Memory B cell (primary cell): ENCODE measurements around the gene CEACAM5.

Experiments
- ATAC-seq: fragments of 150-1000 bp; cut with Tn5 transposase; 2 replicates; pipeline ENCODE4 v1.10.0; 2021; ENCODE audit warnings: low read depth, mild to moderate bottlenecking, moderate library complexity
- DNase-seq, 2 donors: peaks; one replicate each; pipeline ENCODE4 v3.0.0; 2022; ENCODE audit warnings: low spot score in 2 of 2
- H3K27ac Mint-ChIP-seq: one replicate; pipeline ENCODE4 v1.8.0; 2022; ENCODE audit warnings: mild to moderate bottlenecking, moderate library complexity, mixed read lengths
- H3K27me3 Mint-ChIP-seq: one replicate; pipeline ENCODE4 v1.8.0; 2022; ENCODE audit warnings: mixed read lengths
- H3K36me3 Mint-ChIP-seq: one replicate; pipeline ENCODE4 v1.8.0; 2022; ENCODE audit warnings: mild to moderate bottlenecking, mixed read lengths
- H3K4me1 Mint-ChIP-seq: one replicate; pipeline ENCODE4 v1.8.0; 2022; ENCODE audit warnings: mixed read lengths
- H3K4me3 Mint-ChIP-seq: one replicate; pipeline ENCODE4 v1.8.0; 2022; ENCODE audit warnings: mild to moderate bottlenecking, moderate library complexity, mixed read lengths
- H3K9me3 Mint-ChIP-seq: one replicate; pipeline ENCODE4 v1.8.0; 2022; ENCODE audit warnings: mixed read lengths

Gene CEACAM5

DNA sequence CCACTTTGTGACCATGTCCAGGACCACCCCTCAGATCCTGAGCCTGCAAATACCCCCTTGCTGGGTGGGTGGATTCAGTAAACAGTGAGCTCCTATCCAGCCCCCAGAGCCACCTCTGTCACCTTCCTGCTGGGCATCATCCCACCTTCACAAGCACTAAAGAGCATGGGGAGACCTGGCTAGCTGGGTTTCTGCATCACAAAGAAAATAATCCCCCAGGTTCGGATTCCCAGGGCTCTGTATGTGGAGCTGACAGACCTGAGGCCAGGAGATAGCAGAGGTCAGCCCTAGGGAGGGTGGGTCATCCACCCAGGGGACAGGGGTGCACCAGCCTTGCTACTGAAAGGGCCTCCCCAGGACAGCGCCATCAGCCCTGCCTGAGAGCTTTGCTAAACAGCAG, 12.7 kb upstream of the CEACAM5 start:
- Mint-ChIP-seq H3K9me3 (peaks cover 11% of the 10 kb centered on the region), H3K4me3 (no peak overlapping the region), H3K4me1 (peaks cover 4% of the 10 kb centered on the region), H3K27me3 (peaks cover 35% of the 10 kb centered on the region), H3K36me3 (no peaks in the 10 kb centered on the region), H3K27ac (no peak overlapping the region)
- DNase-seq: no peak
- ATAC-seq: no peak

DNA sequence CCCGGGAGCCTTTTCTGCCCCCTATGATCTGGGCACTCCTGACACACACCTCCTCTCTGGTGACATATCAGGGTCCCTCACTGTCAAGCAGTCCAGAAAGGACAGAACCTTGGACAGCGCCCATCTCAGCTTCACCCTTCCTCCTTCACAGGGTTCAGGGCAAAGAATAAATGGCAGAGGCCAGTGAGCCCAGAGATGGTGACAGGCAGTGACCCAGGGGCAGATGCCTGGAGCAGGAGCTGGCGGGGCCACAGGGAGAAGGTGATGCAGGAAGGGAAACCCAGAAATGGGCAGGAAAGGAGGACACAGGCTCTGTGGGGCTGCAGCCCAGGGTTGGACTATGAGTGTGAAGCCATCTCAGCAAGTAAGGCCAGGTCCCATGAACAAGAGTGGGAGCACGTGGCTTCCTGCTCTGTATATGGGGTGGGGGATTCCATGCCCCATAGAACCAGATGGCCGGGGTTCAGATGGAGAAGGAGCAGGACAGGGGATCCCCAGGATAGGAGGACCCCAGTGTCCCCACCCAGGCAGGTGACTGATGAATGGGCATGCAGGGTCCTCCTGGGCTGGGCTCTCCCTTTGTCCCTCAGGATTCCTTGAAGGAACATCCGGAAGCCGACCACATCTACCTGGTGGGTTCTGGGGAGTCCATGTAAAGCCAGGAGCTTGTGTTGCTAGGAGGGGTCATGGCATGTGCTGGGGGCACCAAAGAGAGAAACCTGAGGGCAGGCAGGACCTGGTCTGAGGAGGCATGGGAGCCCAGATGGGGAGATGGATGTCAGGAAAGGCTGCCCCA, 11.8 kb upstream of the CEACAM5 start:
- Mint-ChIP-seq H3K9me3 (peaks cover 7% of the 10 kb centered on the region), H3K27me3 (peaks cover 27% of the 10 kb centered on the region), H3K36me3 (no peaks in the 10 kb centered on the region), H3K4me3 (no peak overlapping the region), H3K4me1 (peaks cover 4% of the 10 kb centered on the region), H3K27ac (no peak overlapping the region)
- DNase-seq (no peak), ATAC-seq (no peak)

DNA sequence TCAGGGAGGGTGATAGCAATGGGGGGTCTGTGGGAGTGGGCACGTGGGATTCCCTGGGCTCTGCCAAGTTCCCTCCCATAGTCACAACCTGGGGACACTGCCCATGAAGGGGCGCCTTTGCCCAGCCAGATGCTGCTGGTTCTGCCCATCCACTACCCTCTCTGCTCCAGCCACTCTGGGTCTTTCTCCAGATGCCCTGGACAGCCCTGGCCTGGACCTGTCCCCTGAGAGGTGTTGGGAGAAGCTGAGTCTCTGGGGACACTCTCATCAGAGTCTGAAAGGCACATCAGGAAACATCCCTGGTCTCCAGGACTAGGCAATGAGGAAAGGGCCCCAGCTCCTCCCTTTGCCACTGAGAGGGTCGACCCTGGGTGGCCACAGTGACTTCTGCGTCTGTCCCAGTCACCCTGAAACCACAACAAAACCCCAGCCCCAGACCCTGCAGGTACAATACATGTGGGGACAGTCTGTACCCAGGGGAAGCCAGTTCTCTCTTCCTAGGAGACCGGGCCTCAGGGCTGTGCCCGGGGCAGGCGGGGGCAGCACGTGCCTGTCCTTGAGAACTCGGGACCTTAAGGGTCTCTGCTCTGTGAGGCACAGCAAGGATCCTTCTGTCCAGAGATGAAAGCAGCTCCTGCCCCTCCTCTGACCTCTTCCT, 11.1 kb upstream of the CEACAM5 start:
- no peak overlapping the region for H3K27ac Mint-ChIP-seq
- H3K27me3 Mint-ChIP-seq: peaks cover 28% of the 10 kb centered on the region
- H3K9me3 Mint-ChIP-seq: peaks cover 7% of the 10 kb centered on the region
- peaks cover 4% of the 10 kb centered on the region for H3K4me1 Mint-ChIP-seq
- DNase-seq: no peak
- H3K36me3 Mint-ChIP-seq: no peaks in the 10 kb centered on the region
- no peak for ATAC-seq
- no peak overlapping the region for H3K4me3 Mint-ChIP-seq

GRCh38 chr19:41698746-41699230, 9.6 kb upstream of the CEACAM5 start:
- H3K4me1 Mint-ChIP-seq: peaks cover 4% of the 10 kb centered on the region
- ATAC-seq (peak; percentile 53), DNase-seq (no peak)
- no peak overlapping the region for H3K27ac Mint-ChIP-seq
- no peaks in the 10 kb centered on the region for H3K9me3 Mint-ChIP-seq
- peaks cover 26% of the 10 kb centered on the region for H3K27me3 Mint-ChIP-seq
- no peak overlapping the region for H3K4me3 Mint-ChIP-seq
- H3K36me3 Mint-ChIP-seq: no peaks in the 10 kb centered on the region

DNA sequence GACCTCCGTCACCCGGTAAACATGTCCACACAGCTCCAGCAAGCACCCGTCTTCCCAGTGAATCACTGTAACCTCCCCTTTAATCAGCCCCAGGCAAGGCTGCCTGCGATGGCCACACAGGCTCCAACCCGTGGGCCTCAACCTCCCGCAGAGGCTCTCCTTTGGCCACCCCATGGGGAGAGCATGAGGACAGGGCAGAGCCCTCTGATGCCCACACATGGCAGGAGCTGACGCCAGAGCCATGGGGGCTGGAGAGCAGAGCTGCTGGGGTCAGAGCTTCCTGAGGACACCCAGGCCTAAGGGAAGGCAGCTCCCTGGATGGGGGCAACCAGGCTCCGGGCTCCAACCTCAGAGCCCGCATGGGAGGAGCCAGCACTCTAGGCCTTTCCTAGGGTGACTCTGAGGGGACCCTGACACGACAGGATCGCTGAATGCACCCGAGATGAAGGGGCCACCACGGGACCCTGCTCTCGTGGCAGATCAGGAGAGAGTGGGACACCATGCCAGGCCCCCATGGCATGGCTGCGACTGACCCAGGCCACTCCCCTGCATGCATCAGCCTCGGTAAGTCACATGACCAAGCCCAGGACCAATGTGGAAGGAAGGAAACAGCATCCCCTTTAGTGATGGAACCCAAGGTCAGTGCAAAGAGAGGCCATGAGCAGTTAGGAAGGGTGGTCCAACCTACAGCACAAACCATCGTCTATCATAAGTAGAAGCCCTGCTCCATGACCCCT, 9.0 kb upstream of the CEACAM5 start:
- H3K36me3 Mint-ChIP-seq: no peaks in the 10 kb centered on the region
- ATAC-seq (no peak), DNase-seq (no peak)
- no peak overlapping the region for H3K4me3 Mint-ChIP-seq
- H3K4me1 Mint-ChIP-seq: peaks cover 4% of the 10 kb centered on the region
- H3K27me3 Mint-ChIP-seq: peaks cover 24% of the 10 kb centered on the region
- no peak overlapping the region for H3K27ac Mint-ChIP-seq
- no peaks in the 10 kb centered on the region for H3K9me3 Mint-ChIP-seq

DNA sequence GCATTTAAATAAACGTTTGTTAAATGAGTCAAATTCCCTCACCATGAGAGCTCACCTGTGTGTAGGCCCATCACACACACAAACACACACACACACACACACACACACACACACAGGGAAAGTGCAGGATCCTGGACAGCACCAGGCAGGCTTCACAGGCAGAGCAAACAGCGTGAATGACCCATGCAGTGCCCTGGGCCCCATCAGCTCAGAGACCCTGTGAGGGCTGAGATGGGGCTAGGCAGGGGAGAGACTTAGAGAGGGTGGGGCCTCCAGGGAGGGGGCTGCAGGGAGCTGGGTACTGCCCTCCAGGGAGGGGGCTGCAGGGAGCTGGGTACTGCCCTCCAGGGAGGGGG, 8.5 kb upstream of the CEACAM5 start:
- H3K27ac Mint-ChIP-seq: no peak overlapping the region
- H3K9me3 Mint-ChIP-seq: no peaks in the 10 kb centered on the region
- ATAC-seq (no peak), DNase-seq (no peak)
- H3K4me1 Mint-ChIP-seq: peaks cover 4% of the 10 kb centered on the region
- H3K27me3 Mint-ChIP-seq: peaks cover 21% of the 10 kb centered on the region
- H3K4me3 Mint-ChIP-seq: no peak overlapping the region
- no peaks in the 10 kb centered on the region for H3K36me3 Mint-ChIP-seq

GRCh38 chr19:41700381-41701195, 7.8 kb upstream of the CEACAM5 start:
- H3K27me3 Mint-ChIP-seq: peaks cover 21% of the 10 kb centered on the region

DNA sequence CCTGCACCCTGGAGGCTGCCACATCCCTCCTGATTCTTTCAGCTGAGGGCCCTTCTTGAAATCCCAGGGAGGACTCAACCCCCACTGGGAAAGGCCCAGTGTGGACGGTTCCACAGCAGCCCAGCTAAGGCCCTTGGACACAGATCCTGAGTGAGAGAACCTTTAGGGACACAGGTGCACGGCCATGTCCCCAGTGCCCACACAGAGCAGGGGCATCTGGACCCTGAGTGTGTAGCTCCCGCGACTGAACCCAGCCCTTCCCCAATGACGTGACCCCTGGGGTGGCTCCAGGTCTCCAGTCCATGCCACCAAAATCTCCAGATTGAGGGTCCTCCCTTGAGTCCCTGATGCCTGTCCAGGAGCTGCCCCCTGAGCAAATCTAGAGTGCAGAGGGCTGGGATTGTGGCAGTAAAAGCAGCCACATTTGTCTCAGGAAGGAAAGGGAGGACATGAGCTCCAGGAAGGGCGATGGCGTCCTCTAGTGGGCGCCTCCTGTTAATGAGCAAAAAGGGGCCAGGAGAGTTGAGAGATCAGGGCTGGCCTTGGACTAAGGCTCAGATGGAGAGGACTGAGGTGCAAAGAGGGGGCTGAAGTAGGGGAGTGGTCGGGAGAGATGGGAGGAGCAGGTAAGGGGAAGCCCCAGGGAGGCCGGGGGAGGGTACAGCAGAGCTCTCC, 6.9 kb upstream of the CEACAM5 start:
- Mint-ChIP-seq H3K4me1 (peaks cover 4% of the 10 kb centered on the region), H3K9me3 (no peaks in the 10 kb centered on the region), H3K4me3 (no peak overlapping the region), H3K27ac (no peak overlapping the region), H3K36me3 (no peaks in the 10 kb centered on the region), H3K27me3 (peaks cover 22% of the 10 kb centered on the region)
- no peak for ATAC-seq
- DNase-seq: no peak

More at GRCh38 chr19:41700381-41701195, 7.8 kb upstream of the CEACAM5 start:
- H3K4me3 Mint-ChIP-seq: no peak overlapping the region
- no peak for DNase-seq
- ATAC-seq: no peak
- H3K9me3 Mint-ChIP-seq: no peaks in the 10 kb centered on the region
- H3K4me1 Mint-ChIP-seq: peaks cover 4% of the 10 kb centered on the region
- H3K36me3 Mint-ChIP-seq: no peaks in the 10 kb centered on the region
- no peak overlapping the region for H3K27ac Mint-ChIP-seq

DNA sequence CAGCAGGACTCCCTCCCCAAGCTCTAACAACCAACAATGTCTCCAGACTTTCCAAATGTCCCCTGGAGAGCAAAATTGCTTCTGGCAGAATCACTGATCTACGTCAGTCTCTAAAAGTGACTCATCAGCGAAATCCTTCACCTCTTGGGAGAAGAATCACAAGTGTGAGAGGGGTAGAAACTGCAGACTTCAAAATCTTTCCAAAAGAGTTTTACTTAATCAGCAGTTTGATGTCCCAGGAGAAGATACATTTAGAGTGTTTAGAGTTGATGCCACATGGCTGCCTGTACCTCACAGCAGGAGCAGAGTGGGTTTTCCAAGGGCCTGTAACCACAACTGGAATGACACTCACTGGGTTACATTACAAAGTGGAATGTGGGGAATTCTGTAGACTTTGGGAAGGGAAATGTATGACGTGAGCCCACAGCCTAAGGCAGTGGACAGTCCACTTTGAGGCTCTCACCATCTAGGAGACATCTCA, 6.2 kb upstream of the CEACAM5 start:
- Mint-ChIP-seq H3K4me3 (no peak overlapping the region), H3K4me1 (peaks cover 9% of the 10 kb centered on the region), H3K27ac (no peak overlapping the region), H3K27me3 (peaks cover 26% of the 10 kb centered on the region), H3K9me3 (no peaks in the 10 kb centered on the region), H3K36me3 (no peaks in the 10 kb centered on the region)
- DNase-seq (no peak), ATAC-seq (no peak)

- Mint-ChIP-seq H3K4me3 (no peak overlapping the region), H3K4me1 (peaks cover 8% of the 10 kb centered on the region), H3K27ac (no peak overlapping the region), H3K9me3 (no peaks in the 10 kb centered on the region), H3K27me3 (peaks cover 25% of the 10 kb centered on the region), H3K36me3 (no peaks in the 10 kb centered on the region)
- no peak for DNase-seq
- no peak for ATAC-seq
Observed at GRCh38 chr19:41703602-41704293, 4.7 kb upstream of the CEACAM5 start.

DNA sequence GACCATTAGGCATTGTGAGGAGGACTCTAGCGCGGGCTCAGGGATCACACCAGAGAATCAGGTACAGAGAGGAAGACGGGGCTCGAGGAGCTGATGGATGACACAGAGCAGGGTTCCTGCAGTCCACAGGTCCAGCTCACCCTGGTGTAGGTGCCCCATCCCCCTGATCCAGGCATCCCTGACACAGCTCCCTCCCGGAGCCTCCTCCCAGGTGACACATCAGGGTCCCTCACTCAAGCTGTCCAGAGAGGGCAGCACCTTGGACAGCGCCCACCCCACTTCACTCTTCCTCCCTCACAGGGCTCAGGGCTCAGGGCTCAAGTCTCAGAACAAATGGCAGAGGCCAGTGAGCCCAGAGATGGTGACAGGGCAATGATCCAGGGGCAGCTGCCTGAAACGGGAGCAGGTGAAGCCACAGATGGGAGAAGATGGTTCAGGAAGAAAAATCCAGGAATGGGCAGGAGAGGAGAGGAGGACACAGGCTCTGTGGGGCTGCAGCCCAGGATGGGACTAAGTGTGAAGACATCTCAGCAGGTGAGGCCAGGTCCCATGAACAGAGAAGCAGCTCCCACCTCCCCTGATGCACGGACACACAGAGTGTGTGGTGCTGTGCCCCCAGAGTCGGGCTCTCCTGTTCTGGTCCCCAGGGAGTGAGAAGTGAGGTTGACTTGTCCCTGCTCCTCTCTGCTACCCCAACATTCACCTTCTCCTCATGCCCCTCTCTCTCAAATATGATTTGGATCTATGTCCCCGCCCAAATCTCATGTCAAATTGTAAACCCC, 2.8 kb upstream of the CEACAM5 start:
- Mint-ChIP-seq H3K27ac (no peak overlapping the region), H3K27me3 (peaks cover 27% of the 10 kb centered on the region), H3K9me3 (no peaks in the 10 kb centered on the region), H3K4me1 (peaks cover 6% of the 10 kb centered on the region), H3K36me3 (no peaks in the 10 kb centered on the region), H3K4me3 (no peak overlapping the region)
- ATAC-seq: no peak
- no peak for DNase-seq
